ENCODE measurements around the gene CWC15. TPM values are rescaled to one million over a fixed set of nuclear protein-coding genes. Genes with fewer than 3 reads are reported as not detected.

Gene CWC15
- total and polyA plus RNA-seq, 4 donors = 17.6 to 47.0 (median 20.9) TPM

DNA sequence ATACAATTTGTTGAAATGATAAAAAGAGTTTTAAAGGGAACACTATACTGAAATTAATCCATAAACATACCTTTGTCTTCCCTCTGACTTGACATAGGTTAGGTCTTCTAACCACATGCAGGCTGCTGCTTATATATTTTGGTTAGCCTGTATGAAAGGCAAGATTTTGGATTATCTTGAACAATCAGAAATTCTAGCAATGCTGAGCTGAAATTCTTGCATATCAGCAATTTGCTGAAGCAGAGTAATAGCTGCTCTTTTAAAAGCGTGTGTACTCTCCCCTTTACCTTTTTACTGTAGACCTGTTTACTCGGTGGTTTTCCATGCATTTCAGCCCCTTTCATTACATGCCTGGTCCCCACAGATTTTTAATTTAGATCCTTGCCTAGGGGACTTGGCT, 34.0 kb downstream of the CWC15 start:
- H3K36me3 ChIP-seq (ENCODE audit: control insufficient read depth in 4 of 4, insufficient read depth in 3 of 4, low read depth in 1 of 4, low read length in 3 of 4) = no peaks in the 10 kb centered on the region
- H3K4me3 ChIP-seq (ENCODE audit: low read depth in 1 of 3, low read length in 3 of 3) = no peak overlapping the region
- 86% methylated on average over 2 of the region's 2 CpGs for WGBS
- no peaks in the 10 kb centered on the region for H3K9me3 ChIP-seq (ENCODE audit: control insufficient read depth in 4 of 4, low read length in 3 of 4)
- TF ChIP-seq, protein P1, sequence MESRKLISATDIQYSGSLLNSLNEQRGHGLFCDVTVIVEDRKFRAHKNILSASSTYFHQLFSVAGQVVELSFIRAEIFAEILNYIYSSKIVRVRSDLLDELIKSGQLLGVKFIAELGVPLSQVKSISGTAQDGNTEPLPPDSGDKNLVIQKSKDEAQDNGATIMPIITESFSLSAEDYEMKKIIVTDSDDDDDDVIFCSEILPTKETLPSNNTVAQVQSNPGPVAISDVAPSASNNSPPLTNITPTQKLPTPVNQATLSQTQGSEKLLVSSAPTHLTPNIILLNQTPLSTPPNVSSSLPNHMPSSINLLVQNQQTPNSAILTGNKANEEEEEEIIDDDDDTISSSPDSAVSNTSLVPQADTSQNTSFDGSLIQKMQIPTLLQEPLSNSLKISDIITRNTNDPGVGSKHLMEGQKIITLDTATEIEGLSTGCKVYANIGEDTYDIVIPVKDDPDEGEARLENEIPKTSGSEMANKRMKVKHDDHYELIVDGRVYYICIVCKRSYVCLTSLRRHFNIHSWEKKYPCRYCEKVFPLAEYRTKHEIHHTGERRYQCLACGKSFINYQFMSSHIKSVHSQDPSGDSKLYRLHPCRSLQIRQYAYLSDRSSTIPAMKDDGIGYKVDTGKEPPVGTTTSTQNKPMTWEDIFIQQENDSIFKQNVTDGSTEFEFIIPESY (IDR thresholded peaks at IDR 0.05) = no peak
- TF ChIP-seq TAF1 (conservative IDR thresholded peaks at IDR 0.05) (no peak), HNF4G (IDR thresholded peaks at IDR 0.05) (no peak)
- H3K4me1 ChIP-seq (ENCODE audit: control insufficient read depth in 4 of 4, insufficient read depth in 4 of 4, low read length in 3 of 4) = no peaks in the 10 kb centered on the region
- H3K27me3 ChIP-seq (ENCODE audit: control insufficient read depth in 4 of 4, insufficient read depth in 4 of 4, low read length in 3 of 4) = no peaks in the 10 kb centered on the region
- no peak for DNase-seq (ENCODE audit: low spot score)
- no peak overlapping the region for H3K9ac ChIP-seq (ENCODE audit: low read depth in 1 of 2, low read length in 2 of 2)
- H3K27ac ChIP-seq (ENCODE audit: low read depth in 1 of 2, low read length in 2 of 2) = no peak overlapping the region

DNA sequence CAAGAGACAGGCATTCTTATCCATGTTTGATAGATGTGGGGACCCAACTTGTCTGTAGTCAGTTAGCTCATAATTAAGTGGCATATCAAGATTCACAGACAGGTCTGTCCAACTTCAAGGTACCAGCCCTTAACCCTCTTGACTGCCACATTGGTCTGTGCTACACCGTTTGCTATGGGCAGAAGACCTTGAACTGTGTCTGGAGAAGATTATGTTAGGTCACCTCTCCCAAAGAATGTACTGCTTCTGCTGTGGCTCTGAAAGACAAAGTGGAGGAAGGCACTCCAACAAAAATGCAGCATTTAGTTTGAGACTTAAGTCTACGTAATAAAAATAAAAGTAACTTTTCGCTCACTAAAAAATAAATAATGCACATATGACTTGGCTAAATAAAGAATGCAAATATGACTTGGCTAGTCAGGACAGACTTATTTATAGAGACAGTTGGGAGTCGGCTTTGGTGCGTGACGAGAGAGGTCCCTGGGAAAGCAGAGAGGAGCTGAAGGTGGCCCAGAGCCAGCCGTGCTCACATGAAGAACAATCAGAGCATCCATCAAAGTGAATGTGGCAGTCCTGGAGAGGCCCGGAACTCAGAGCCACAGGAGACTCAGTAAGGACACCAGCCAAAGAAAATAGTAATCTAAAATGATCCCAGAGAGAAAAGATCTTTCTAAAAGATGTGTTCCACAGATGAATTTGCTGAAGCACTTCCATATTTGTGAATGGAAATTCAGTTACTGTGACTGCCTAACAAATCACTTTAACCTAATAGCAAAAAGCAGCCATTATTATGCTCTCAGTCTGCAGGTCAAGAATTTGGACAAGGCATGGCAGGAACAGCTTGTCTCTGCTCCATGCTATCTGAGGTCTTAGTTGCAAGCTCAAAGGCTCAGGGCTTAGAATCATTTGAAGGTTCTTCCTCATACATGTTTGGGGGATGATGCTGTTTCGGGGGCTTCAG, 35.0 kb downstream of the CWC15 start:
- Histone ChIP-seq H3K27me3 (ENCODE audit: control insufficient read depth in 4 of 4, insufficient read depth in 4 of 4, low read length in 3 of 4) (no peaks in the 10 kb centered on the region), H3K36me3 (ENCODE audit: control insufficient read depth in 4 of 4, insufficient read depth in 3 of 4, low read depth in 1 of 4, low read length in 3 of 4) (no peaks in the 10 kb centered on the region), H3K4me3 (ENCODE audit: low read depth in 1 of 3, low read length in 3 of 3) (no peak overlapping the region), H3K9ac (ENCODE audit: low read depth in 1 of 2, low read length in 2 of 2) (no peak overlapping the region), H3K27ac (ENCODE audit: low read depth in 1 of 2, low read length in 2 of 2) (no peak overlapping the region), H3K4me1 (ENCODE audit: control insufficient read depth in 4 of 4, insufficient read depth in 4 of 4, low read length in 3 of 4) (peaks cover 0 to 2% (median 0%) of the 10 kb centered on the region in 4 donors), H3K9me3 (ENCODE audit: control insufficient read depth in 4 of 4, low read length in 3 of 4) (no peaks in the 10 kb centered on the region)
- WGBS = 58% methylated on average over 9 of the region's 9 CpGs
- no peak for DNase-seq (ENCODE audit: low spot score)
- TF ChIP-seq, protein P2, sequence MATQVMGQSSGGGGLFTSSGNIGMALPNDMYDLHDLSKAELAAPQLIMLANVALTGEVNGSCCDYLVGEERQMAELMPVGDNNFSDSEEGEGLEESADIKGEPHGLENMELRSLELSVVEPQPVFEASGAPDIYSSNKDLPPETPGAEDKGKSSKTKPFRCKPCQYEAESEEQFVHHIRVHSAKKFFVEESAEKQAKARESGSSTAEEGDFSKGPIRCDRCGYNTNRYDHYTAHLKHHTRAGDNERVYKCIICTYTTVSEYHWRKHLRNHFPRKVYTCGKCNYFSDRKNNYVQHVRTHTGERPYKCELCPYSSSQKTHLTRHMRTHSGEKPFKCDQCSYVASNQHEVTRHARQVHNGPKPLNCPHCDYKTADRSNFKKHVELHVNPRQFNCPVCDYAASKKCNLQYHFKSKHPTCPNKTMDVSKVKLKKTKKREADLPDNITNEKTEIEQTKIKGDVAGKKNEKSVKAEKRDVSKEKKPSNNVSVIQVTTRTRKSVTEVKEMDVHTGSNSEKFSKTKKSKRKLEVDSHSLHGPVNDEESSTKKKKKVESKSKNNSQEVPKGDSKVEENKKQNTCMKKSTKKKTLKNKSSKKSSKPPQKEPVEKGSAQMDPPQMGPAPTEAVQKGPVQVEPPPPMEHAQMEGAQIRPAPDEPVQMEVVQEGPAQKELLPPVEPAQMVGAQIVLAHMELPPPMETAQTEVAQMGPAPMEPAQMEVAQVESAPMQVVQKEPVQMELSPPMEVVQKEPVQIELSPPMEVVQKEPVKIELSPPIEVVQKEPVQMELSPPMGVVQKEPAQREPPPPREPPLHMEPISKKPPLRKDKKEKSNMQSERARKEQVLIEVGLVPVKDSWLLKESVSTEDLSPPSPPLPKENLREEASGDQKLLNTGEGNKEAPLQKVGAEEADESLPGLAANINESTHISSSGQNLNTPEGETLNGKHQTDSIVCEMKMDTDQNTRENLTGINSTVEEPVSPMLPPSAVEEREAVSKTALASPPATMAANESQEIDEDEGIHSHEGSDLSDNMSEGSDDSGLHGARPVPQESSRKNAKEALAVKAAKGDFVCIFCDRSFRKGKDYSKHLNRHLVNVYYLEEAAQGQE (IDR thresholded peaks at IDR 0.05) = no peak
- TF ChIP-seq RAD21 (IDR thresholded peaks at IDR 0.05) (peak in 1 of 2 donors; percentile 7), NR2F2 (IDR thresholded peaks at IDR 0.05) (peak; percentile 15)

DNA sequence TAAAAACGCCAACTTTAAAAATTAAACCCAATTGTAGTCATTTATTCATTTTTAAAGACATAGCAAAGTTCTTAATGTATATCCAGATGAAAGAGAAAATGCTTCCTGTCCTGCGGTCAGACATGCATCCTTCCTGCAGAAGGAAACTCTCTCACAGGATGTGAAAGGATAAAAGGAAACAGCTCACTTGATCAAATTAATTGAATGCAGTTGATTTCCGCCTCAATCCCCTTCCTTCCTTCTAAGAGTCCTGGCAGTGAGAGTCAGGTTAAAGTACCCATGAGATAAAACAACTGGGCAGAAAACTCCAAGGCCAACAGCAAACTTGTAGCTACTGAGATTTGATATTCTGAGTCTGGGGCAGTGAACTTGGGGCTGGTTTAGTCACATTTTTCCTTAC, 38.5 kb downstream of the CWC15 start:
- H3K4me1 ChIP-seq (ENCODE audit: control insufficient read depth in 4 of 4, insufficient read depth in 4 of 4, low read length in 3 of 4) = peaks cover 0 to 2% (median 0%) of the 10 kb centered on the region in 4 donors
- peak overlapping the region in 1 of 2 donors; percentile 41 for H3K27ac ChIP-seq (ENCODE audit: low read depth in 1 of 2, low read length in 2 of 2)
- no peaks in the 10 kb centered on the region for H3K9me3 ChIP-seq (ENCODE audit: control insufficient read depth in 4 of 4, low read length in 3 of 4)
- no peaks in the 10 kb centered on the region for H3K36me3 ChIP-seq (ENCODE audit: control insufficient read depth in 4 of 4, insufficient read depth in 3 of 4, low read depth in 1 of 4, low read length in 3 of 4)
- DNase-seq (ENCODE audit: low spot score) = no peak
- WGBS = 74% methylated on average over 3 of the region's 3 CpGs
- H3K27me3 ChIP-seq (ENCODE audit: control insufficient read depth in 4 of 4, insufficient read depth in 4 of 4, low read length in 3 of 4) = no peaks in the 10 kb centered on the region
- H3K4me3 ChIP-seq (ENCODE audit: low read depth in 1 of 3, low read length in 3 of 3) = no peak overlapping the region
- H3K9ac ChIP-seq (ENCODE audit: low read depth in 1 of 2, low read length in 2 of 2) = no peak overlapping the region
- TF ChIP-seq SP1 (IDR thresholded peaks at IDR 0.05) (no peak), NR2F2 (IDR thresholded peaks at IDR 0.05) (peak; percentile 57)

Data from liver (tissue), 9 donors.